GM18873 (cell line): Measurements from ENCODE around the gene TEX38.
"Not testable (repeated sequence)": the region's sequence is repeated elsewhere in the genome, so short reads cannot be mapped to it uniquely, and the experiment has no call there.

Experiments
- ATAC-seq: cut with Tn5 transposase; IDR thresholded peaks from one replicate; pipeline ENCODE4 v1.9.1; 2021; ENCODE audit warnings: mild to moderate bottlenecking, moderate library complexity, moderate number of reproducible peaks; ENCODE audit not compliant: unreplicated experiment, low FRiP score

The TEX38 gene

DNA sequence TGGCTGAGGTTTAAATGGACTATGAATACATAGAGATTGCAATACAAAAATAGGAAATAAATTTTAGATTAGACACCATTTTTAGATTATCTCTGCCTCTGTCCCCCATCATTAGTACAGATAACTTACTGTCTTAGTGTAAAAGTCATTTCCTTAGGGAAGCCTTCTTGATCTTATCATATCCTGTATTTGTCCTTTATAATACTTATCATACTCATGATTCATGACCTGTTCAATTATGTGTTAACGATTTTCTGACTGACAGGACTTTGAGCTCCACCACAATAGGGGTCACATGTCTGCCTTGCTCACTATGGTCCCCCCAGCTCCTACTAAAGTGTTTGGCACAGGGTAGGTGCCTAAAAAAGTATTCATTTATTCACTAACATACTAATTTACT lies 14.6 kb downstream of the TEX38 start:
- no peak for ATAC-seq

DNA sequence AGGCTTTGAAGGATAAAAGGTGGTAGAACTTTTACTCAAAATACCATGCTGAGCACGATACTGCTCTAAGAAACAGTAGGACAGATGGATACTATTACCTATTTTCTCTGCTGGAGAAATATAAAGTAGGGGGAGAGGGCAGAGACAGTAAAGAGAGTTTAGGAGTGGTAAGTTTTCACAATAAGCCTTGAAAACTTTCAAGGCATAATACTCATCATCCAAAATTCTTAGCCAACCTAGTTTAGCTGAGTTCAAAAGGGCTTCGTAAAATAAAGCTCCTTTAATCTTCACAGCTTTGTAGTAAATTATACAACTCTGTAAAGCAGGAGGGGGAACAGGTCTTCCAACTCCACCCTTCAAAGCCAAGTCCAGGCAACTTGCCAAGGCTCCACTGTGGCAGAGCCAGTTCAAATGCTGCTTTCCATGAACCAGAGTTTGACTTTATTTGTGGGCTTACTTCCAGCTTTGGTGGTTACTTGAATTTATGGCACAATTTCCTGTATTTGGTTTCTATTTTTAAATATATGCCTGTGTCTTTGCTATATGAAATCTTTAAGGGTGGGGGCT lies 15.5 kb downstream of the TEX38 start:
- ATAC-seq, result no peak

DNA sequence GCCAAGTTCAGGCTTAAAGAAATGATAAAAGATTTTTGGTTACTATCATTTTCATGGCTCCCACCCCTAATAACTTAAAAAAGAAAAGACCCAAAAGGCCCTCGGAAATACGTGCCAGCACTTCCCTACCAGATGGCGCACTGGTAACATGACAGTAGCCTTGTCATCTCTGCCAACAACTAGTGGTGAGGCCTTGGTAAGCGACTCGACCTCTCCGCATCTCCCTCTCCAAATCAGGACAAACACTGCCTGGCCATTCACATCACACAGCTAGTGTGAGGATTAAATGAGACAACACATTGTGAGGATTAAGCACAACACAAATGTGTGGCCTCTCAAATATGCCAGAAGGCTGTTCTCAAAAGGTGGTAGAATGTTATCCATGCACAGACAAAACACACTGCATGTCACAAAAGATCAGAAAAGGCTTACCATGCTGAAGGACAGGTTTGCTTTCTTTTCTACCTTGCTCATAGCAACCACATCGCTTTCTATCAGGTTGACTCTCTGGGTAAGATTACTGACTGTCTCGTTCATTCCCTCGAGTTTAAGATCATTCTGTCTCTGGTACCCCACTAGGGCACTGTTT lies 16.4 kb downstream of the TEX38 start:
- no peak for ATAC-seq

- no peak for ATAC-seq
Measured at GRCh38 chr1:46689356-46689755, 17.7 kb downstream of the TEX38 start.

DNA sequence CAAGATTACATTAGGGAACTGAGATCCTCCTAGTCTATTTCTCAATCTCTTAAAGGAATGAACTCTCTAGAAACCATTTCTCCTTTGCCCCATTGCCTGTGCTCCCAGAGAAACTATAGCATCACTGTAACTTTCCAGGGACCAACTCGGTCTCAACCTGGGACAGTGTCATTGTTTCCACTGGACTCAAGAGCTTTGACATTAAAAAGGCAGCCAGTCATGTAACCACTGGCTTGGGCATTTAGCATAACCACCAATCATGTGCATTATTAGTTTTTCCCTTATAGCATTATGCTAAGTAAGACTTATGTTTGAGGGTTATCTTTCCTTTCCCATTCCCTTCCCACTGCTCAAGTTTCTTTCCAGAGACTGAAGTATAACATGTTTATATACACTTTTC lies 18.2 kb downstream of the TEX38 start:
- ATAC-seq, result no peak

DNA sequence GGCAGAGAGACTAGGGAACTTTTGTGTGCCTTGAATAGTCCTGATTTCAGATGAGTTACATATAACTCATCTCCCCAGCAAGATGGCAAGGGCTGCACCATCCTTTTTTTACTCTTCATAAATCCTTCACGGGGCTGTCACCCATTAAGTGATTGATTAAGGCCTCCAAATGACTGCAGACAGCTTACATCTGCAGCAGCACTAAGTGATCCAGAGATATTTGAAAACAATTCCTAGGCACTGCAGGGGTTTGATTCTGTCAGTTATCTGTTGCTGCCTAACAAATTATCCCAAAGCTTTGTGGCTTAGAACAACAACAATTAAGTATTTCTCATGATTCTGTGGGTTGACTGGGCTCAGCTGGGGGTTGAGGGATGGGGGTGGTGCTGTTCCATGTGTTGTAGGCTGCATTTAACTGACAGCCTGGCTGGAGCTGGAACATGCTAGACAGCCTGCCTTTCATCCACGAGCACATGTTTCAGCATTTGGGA lies 19.3 kb downstream of the TEX38 start:
- no peak for ATAC-seq

DNA sequence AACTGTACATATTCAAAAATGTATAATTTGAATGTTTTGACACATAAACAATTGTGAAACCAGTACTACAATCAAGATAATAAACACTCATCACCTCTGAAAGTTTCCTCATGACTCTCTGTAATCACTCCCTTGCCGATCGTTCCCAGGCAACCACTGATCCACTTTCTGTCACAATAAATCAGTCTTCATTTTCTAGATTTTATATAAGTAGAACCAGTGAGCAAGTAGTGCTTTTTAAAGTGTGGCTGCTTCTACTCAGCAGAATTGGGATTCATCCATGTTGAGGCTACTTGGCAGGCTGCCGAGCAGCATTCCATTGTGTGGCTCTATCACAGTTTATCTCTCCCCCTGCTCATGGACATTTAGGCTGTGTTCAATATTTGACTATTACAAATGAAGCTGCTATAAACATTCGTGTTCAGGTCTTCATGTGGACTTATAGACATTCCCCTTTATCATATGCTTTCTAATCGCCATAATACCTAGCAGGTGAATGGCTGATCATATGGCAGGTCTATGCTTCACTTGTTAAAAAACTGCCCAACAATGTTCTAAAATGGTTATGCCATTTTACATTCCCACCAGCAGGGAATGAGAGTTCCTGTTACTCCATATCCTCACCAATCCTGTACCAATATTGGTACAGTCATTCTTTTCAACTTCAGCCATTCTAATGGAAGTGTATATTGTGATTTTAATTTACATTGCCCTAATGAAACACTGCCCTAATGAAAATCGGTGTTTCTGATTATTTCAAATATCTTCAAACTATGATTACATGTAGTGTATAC lies 20.5 kb downstream of the TEX38 start:
- no peak for ATAC-seq

DNA sequence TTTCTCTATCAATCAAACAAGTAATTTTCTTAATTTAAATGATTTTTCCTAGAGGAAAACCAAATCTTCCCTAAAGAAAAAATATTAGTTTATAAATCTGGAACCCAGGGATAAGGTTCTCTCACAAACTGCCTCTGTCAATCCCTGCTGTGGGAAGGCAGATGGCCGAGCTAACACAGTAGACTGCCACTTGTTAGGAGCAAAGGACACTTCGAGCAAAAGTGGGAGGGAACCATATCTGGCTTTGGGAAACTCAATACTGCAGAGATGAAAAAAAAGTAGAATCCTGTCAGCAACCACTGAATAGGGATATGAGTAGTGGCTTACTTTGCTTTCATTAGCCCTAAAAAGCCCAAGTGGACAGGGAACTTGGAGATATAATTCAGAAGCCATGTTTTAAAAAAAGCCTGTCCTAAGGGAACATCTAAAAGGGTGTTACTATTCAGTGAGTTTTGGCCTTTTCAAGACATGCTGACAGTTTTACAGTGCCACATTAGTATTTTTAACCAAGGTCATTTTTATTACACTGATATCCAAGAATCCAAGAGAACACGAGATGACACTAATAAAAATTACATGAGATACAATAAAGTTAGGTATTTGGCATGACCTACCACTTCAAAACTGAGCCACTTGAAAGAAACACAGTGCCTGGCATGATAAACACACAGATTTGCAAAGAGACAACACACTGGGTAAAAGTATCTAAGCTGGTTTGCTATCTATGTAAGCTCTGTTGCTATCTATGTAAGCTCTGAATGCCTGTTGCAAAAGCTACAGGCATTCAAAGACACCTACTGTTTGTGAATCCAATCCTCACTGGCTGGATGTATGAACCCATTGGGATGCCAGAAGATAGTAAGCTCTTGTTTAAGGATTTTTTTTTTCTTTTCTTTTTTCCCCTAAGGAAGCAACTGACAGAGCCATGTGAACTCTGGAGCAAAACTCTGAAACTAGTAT lies 21.4 kb downstream of the TEX38 start:
- ATAC-seq, result no peak

DNA sequence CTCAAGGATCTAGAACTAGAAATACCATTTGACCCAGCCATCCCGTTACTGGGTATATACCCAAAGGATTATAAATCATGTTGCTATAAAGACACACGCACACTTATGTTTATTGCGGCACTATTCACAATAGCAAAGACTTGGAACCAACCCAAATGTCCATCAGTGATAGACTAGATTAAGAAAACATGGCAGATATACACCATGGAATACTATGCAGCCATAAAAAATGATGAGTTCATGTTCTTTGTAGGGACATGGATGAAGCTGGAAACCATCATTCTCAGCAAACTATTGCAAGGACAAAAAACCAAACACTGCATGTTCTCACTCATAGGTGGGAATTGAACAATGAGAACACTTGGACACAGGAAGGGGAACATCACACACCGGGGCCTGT lies 23.0 kb downstream of the TEX38 start:
- not testable (repeated sequence) for ATAC-seq

GRCh38 chr1:46697053-46697452 lies 25.4 kb downstream of the TEX38 start:
- ATAC-seq, result no peak

DNA sequence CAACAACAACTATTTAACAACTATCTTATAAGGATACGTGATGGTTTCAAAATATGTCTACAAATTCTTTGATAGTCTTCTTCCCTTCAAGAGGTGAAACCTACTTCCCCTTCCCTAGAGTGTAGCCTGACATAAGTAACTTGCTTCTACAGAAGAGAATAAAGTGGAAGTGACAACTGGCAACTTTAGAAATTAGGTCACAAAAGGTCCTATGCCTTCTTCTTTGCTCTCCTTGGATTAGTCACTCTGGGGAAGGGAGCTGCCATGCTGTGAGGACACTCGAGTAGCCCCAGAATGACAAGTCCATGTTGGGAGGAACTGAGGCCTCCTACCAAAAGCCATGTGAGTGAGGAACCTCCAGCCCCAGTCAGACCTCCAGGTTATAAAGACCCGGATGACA lies 28.0 kb downstream of the TEX38 start:
- ATAC-seq, result no peak

DNA sequence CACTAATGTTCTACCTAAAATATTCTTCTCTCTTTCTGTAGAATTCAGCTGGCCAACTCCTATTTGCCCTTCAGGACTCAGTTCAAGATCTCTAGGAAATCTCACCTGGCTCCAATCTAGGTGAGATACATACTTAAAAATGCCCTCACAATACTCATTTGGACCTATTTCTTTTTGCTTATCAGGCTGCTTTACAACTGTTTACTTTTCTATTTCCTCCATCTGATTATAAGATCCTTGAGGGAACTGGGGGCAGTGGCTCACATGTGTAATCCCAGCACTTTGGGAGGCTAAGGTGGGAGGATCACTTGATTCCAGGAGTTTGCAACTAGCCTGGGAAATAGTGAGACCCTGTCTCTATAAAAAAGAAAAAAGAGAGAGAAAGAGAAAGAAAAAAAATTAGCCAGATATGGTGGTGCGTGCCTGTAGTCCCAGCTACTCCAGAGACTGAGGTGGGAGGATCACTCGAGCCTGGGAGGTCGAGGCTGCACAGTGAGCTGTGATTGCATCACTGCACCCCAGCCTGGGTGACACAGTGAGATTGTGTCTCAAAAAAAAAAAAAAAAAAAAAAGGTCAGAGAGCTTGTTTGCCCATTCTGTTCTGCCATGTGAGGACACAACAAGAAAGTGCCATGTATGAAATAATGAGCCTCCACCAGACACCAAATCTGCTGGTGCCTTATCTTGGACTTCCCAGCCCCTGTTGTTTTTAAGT lies 32.4 kb downstream of the TEX38 start:
- no peak for ATAC-seq

GRCh38 chr1:46705408-46705807 lies 33.8 kb downstream of the TEX38 start:
- ATAC-seq, result no peak

GRCh38 chr1:46708121-46708520 lies 36.5 kb downstream of the TEX38 start:
- ATAC-seq, result no peak

GRCh38 chr1:46714976-46715375 lies 43.3 kb downstream of the TEX38 start:
- no peak for ATAC-seq

DNA sequence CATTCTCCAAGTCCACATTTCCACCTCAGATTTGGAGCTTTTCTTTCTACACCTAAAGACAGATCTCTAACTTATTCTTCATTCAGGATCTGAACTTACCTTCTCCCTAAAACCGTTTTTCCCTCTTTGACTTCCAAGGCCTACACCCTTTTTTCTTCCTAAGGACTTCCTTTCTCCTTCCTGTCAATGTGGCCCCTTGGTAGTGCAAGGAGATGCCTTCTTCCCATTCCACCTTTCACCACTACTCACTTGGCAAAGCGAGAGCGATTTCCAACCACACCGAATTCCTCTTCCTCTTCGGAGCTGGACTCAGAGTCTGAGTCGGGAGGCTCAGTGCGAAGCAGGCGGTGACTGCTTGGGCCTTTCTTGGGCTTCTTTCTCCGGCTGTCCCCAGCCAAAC lies 46.0 kb downstream of the TEX38 start:
- ATAC-seq, result no peak

DNA sequence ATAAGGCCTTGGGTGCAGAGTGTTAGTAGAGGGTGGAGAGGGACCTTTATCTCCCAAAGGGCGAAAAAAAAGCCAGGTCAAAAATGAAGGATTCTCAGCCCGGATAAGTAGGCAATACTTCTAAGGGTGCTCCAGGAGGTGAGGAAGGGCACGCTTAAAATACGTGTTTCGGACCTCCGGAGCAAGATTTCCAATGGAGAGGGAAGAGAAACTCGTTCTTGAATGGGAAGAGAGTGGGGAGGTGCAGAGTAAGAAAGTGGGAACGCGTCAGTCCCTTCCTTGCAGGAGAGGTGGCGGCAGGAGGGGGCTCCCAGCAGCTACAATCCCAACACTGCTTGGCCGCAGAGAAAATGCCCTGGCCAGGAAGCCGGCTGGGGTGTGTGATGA lies 46.7 kb downstream of the TEX38 start:
- ATAC-seq, result peak; percentile 2

GRCh38 chr1:46718727-46719622 lies 47.3 kb downstream of the TEX38 start, which contains the start of gene EFCAB14:
EFCAB14 (minus strand) TSS chr1:46719114; CDS start chr1:46718087, 1,027 bp downstream.
- peak; percentile 85 for ATAC-seq

GRCh38 chr1:46719689-46720088 lies 48.0 kb downstream of the TEX38 start:
- ATAC-seq, result no peak
